A673 (cell line): ENCODE results near the gene BRME1. TPM values are rescaled to one million over a fixed set of nuclear protein-coding genes. Genes with fewer than 3 reads are reported as not detected.

Experiments used
- Bru-seq: library from RNA; stranded (reverse); fragments of 400-500 nt; gene quantifications from one replicate; lab custom pipeline; 2021; lab: Mats Ljungman, UMichigan
- BruChase-seq, 2 experiments: library from RNA; stranded (reverse); fragments of 400-500 nt; gene quantifications; one replicate each; lab custom pipeline; 2021; lab: Mats Ljungman, UMichigan
- BruUV-seq: library from RNA; stranded (reverse); fragments of 400-500 nt; replicated peaks from 2 replicates; lab custom pipeline; 2021; lab: Mats Ljungman, UMichigan
- CTCF ChIA-PET: fragments of 300-600 bp; sonication (Branson Sonifier 250); formaldehyde crosslinking; loops from one replicate; lab custom pipeline; 2022; ENCODE audit warnings: antibody characterized with exemption; lab: Charles Lee
- POLR2A ChIA-PET: fragments of 300-600 bp; sonication (Branson Sonifier 250); formaldehyde crosslinking; loops from one replicate; lab custom pipeline; 2022; ENCODE audit warnings: antibody characterized with exemption; ENCODE audit not compliant: low non-redundant PET; lab: Charles Lee
- DNase-seq: peaks from one replicate; pipeline ENCODE4 v3.0.0-alpha.2; 2015; ENCODE audit warnings: low spot score
- H3K27ac ChIP-seq: fragments of 200-600 bp; sonication (generic); 2 replicates; pipeline ENCODE4 v1.5.1; 2016; ENCODE audit warnings: mixed run types, low read depth, mild to moderate bottlenecking, mixed read lengths, antibody characterized with exemption, low read length; ENCODE audit not compliant: poor library complexity, severe bottlenecking
- H3K27me3 ChIP-seq: fragments of 200-600 bp; sonication (generic); replicated peaks from 2 replicates; pipeline ENCODE4 v1.6.1; 2017; ENCODE audit warnings: mixed run types, low read depth, mild to moderate bottlenecking, mixed read lengths, antibody characterized with exemption, low read length; ENCODE audit not compliant: insufficient read depth, poor library complexity
- H3K36me3 ChIP-seq: fragments of 200-600 bp; sonication (generic); 2 replicates; pipeline ENCODE4 v1.6.1; 2016; ENCODE audit warnings: mixed run types, mild to moderate bottlenecking, mixed read lengths, antibody characterized with exemption, low read length; ENCODE audit not compliant: insufficient read depth, poor library complexity, severe bottlenecking
- H3K4me1 ChIP-seq: fragments of 200-600 bp; sonication (generic); 2 replicates; pipeline ENCODE4 v1.6.1; 2017; ENCODE audit warnings: mixed run types, mild to moderate bottlenecking, mixed read lengths, antibody characterized with exemption, low read length; ENCODE audit not compliant: insufficient read depth, poor library complexity, severe bottlenecking
- H3K4me3 ChIP-seq: fragments of 200-600 bp; sonication (generic); 2 replicates; pipeline ENCODE4 v1.5.1; 2016; ENCODE audit warnings: low read depth, mixed run types, mild to moderate bottlenecking, mixed read lengths, low read length; ENCODE audit not compliant: poor library complexity, severe bottlenecking
- H3K9me3 ChIP-seq: fragments of 200-600 bp; sonication (generic); 2 replicates; pipeline ENCODE4 v1.6.1; 2016; ENCODE audit warnings: mixed run types, low read depth, mild to moderate bottlenecking, mixed read lengths, antibody characterized with exemption, low read length; ENCODE audit not compliant: poor library complexity, severe bottlenecking
- EZH2 ChIP-seq: fragments of 200-600 bp; sonication (generic); IDR thresholded peaks from 2 replicates; pipeline ENCODE4 v1.6.1; 2017; ENCODE audit warnings: borderline replicate concordance, low read depth, mild to moderate bottlenecking, mixed read lengths, antibody characterized with exemption, low read length; ENCODE audit not compliant: poor library complexity, severe bottlenecking
- intact Hi-C: fragments of 100-400 bp; cut with micrococcal nuclease; formaldehyde crosslinking; loops from one replicate; pipeline ENCODE4 v1.10.0; 2022; ENCODE audit not compliant: unreplicated experiment
- long read RNA-seq: library from polyadenylated mRNA; stranded (forward); transcript quantifications from one replicate; pipeline ENCODE4 v2.0.0, GENCODE V29; 2022
- total RNA-seq: library from RNA; stranded (reverse); gene quantifications from 2 replicates; pipeline ENCODE4 v1.2.3, GENCODE V29; 2021
- TF ChIP-seq, protein P1 (sequence below): fragments of 300-800, 200-600 bp; sonication (generic); conservative IDR thresholded peaks from 2 replicates; pipeline ENCODE4 v1.5.1; 2017; ENCODE audit warnings: low read depth, mild to moderate bottlenecking, antibody characterized with exemption, low read length, moderate library complexity, mixed read lengths

Gene BRME1
- 3.2 and 4.0 TPM in 2 replicates for total RNA-seq
- percentile 27 among the genes with signal in this experiment for Bru-seq, nascent RNA
- percentile 29 among the genes with signal in this experiment for BruChase-seq, experiment 1, labeled RNA remaining after a 2-hour chase
- BruChase-seq, experiment 2, labeled RNA remaining after a 6-hour chase: percentile 33 among the genes with signal in this experiment
- long read RNA-seq, partial matches to known transcripts: 1 of 3 reads
- long read RNA-seq, other reads (novel, unspliced or antisense): 1 of 3 reads

DNA sequence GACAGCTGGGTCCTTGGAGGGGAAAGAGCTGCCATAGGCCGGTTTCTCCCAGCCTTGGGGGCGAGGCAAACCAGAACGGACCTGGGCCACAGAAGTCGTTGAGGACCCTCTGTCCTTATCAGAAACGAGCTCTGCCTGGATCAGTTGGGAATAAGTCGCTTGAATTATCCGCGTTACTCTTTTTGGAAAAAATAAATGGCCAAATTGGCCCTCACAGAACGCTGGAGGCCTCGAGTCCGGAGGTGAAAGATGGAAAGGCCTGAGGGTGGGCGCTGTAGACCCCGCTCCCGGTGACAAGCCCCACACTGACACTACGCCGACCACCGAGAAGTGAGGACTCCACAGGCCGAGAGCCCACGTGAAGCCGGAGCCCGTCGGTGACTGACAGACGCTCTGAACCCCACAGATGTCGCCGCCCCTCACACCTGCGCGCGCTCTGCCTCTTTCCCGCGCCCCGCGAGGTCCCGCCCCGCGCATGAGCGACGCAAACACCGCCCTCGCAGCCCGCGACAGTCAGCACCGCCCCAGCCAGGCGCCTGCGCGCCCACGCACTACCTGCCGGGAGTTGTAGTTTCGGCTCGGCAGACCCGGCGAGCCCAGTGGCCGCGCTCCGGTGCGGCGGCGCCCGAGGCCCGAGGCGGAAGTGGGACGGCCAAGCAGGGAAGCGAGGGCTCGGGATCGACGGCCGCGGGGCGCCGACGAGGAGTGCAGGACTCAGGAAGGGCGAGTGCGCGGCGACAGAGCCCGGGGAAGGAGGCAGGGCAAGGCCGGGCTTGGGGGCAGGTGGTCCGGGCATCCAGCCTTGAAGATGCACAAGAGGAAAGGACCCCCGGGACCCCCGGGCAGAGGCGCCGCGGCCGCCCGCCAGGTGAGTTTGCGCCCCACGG, at the start of gene BRME1, which contains the start of gene CC2D1A:
Gene BRME1 (minus strand): TSS at position 484 of the 887 bp plus-strand sequence. CDS start 1,225 bp downstream, outside the sequence.
Gene CC2D1A (plus strand): TSS at position 568 of the 887 bp plus-strand sequence. CDS start 241 bp downstream, at position 809.
- Histone ChIP-seq H3K9me3 (no peaks in the 10 kb centered on the region), H3K36me3 (peaks cover 4% of the 10 kb centered on the region), H3K27me3 (no peaks in the 10 kb centered on the region), H3K4me3 (peak within 1 kb of the TSS; percentile 76), H3K4me1 (no peaks in the 10 kb centered on the region), H3K27ac (peak within 1 kb of the TSS; percentile 75)
- TSS peak; percentile 64 for BruUV-seq
- POLR2A ChIA-PET: no interaction called here
- no peak for TF ChIP-seq EZH2
- TF ChIP-seq, protein P1, sequence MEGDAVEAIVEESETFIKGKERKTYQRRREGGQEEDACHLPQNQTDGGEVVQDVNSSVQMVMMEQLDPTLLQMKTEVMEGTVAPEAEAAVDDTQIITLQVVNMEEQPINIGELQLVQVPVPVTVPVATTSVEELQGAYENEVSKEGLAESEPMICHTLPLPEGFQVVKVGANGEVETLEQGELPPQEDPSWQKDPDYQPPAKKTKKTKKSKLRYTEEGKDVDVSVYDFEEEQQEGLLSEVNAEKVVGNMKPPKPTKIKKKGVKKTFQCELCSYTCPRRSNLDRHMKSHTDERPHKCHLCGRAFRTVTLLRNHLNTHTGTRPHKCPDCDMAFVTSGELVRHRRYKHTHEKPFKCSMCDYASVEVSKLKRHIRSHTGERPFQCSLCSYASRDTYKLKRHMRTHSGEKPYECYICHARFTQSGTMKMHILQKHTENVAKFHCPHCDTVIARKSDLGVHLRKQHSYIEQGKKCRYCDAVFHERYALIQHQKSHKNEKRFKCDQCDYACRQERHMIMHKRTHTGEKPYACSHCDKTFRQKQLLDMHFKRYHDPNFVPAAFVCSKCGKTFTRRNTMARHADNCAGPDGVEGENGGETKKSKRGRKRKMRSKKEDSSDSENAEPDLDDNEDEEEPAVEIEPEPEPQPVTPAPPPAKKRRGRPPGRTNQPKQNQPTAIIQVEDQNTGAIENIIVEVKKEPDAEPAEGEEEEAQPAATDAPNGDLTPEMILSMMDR: no peak
- intact Hi-C loops: no loop called here
- peak; percentile 94 for DNase-seq
- CTCF ChIA-PET: no interaction called here

DNA sequence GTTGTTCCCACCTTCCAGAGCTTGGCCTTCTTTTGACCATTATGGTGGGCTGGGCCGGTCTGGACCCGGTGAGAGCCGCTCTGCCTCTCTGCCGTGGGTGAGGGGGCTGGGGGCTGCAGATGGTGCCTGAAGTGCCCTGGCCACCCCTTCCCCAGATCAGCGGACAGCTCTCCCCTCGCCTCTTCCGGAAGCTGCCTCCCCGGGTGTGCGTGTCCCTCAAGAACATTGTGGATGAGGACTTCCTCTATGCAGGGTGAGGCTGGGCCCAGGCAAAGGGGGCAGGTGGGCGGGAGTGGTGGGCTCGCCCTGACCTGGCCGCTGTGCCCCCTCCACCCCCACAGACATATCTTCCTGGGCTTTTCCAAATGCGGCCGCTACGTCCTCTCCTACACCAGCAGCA, 48.3 kb upstream of the BRME1 start:
- POLR2A ChIA-PET: no interaction called here

More for the DNA sequence above, 48.3 kb upstream of the BRME1 start:
- peaks cover 26% of the 10 kb centered on the region for H3K36me3 ChIP-seq
- BruUV-seq: no TSS peak
- peak overlapping the region; percentile 71 for H3K4me3 ChIP-seq
- CTCF ChIA-PET: interaction anchor here (0.7 kb wide), 1 partner anchor 124 kb away, joined by 3 read pairs; no protein-coding TSS in a partner anchor
- intact Hi-C loops: no loop called here
- TF ChIP-seq, protein P1: no peak
- no peak for TF ChIP-seq EZH2
- DNase-seq: no peak
- no peaks in the 10 kb centered on the region for H3K9me3 ChIP-seq
- peaks cover 14% of the 10 kb centered on the region for H3K4me1 ChIP-seq
- no peaks in the 10 kb centered on the region for H3K27me3 ChIP-seq
- no peak overlapping the region for H3K27ac ChIP-seq
